ENCODE data around the gene HSPB1. TPM values are rescaled to one million over a fixed set of nuclear protein-coding genes. Genes with fewer than 3 reads are reported as not detected.

HSPB1 gene
- total RNA-seq, 1 experiment from 2014 or later, result 82.1 TPM

GRCh38 chr7:76315364-76315763 is 12.9 kb downstream of the HSPB1 start:
- CTCF ChIA-PET, result interaction anchor here (0.8 kb wide), 1 partner anchor 61 kb away, joined by 3 read pairs; no protein-coding TSS in a partner anchor
- Histone ChIP-seq H3K27me3 (replicated peaks; ENCODE audit: control insufficient read depth, insufficient read depth, low read length) (no peaks in the 10 kb centered on the region), H3K4me1 (peaks cover 12% of the 10 kb centered on the region), H3K36me3 (ENCODE audit: control insufficient read depth, insufficient read depth, low read length) (no peaks in the 10 kb centered on the region), H3K9me3 (no peaks in the 10 kb centered on the region), H3K4me3 (ENCODE audit: low read depth, low read length) (no peak overlapping the region)
- Mint-ChIP-seq H3K36me3 (ENCODE audit: insufficient read depth, unreplicated experiment) (peaks cover 30% of the 10 kb centered on the region), H3K9me3 (ENCODE audit: unreplicated experiment) (no peaks in the 10 kb centered on the region), H3K27ac (ENCODE audit: unreplicated experiment) (no peak overlapping the region), H3K4me3 (ENCODE audit: unreplicated experiment) (no peak overlapping the region), H3K4me1 (ENCODE audit: low read depth, unreplicated experiment) (peaks cover 13% of the 10 kb centered on the region), H3K27me3 (ENCODE audit: insufficient read depth, unreplicated experiment) (no peaks in the 10 kb centered on the region)
- no TSS peak for BruUV-seq (replicated peaks)
- intact Hi-C loops (cut with micrococcal nuclease; ENCODE audit: unreplicated experiment), result no loop called here
- no peak for TF ChIP-seq CTCF (IDR thresholded peaks at IDR 0.05; ENCODE audit: insufficient read depth in 1 of 2, low read depth in 1 of 2, low read length in 1 of 2, severe bottlenecking in 1 of 2, unreplicated experiment in 1 of 2)
- no peak for DNase-seq
- POLR2A ChIA-PET, result no interaction called here

- Mint-ChIP-seq H3K9me3 (ENCODE audit: unreplicated experiment) (no peaks in the 10 kb centered on the region), H3K27ac (ENCODE audit: unreplicated experiment) (peak overlapping the region; percentile 72), H3K4me3 (ENCODE audit: unreplicated experiment) (peak overlapping the region; percentile 76), H3K36me3 (ENCODE audit: insufficient read depth, unreplicated experiment) (peaks cover 43% of the 10 kb centered on the region), H3K4me1 (ENCODE audit: low read depth, unreplicated experiment) (peaks cover 13% of the 10 kb centered on the region), H3K27me3 (ENCODE audit: insufficient read depth, unreplicated experiment) (no peaks in the 10 kb centered on the region)
- peaks cover 12% of the 10 kb centered on the region for H3K4me1 ChIP-seq
- POLR2A ChIA-PET, result interaction anchor here (1.4 to 1.6 kb wide), 2 partner anchors 41 to 151 kb away, joined by 3 read pairs; partner anchors contain the start of gene YWHAG
- H3K9me3 ChIP-seq, result no peaks in the 10 kb centered on the region
- TF ChIP-seq CTCF (IDR thresholded peaks at IDR 0.05; ENCODE audit: insufficient read depth in 1 of 2, low read depth in 1 of 2, low read length in 1 of 2, severe bottlenecking in 1 of 2, unreplicated experiment in 1 of 2), result no peak
- CTCF ChIA-PET, result interaction anchor here (0.6 to 1.4 kb wide), 3 partner anchors 20 to 227 kb away, joined by 3 to 6 read pairs (median 4); no protein-coding TSS in a partner anchor
- TSS peak; percentile 41 for BruUV-seq (replicated peaks)
- no peak for DNase-seq
- H3K4me3 ChIP-seq (ENCODE audit: low read depth, low read length), result peak overlapping the region; percentile 38
- intact Hi-C loops (cut with micrococcal nuclease; ENCODE audit: unreplicated experiment), result no loop called here
- no peaks in the 10 kb centered on the region for H3K27me3 ChIP-seq (replicated peaks; ENCODE audit: control insufficient read depth, insufficient read depth, low read length)
- no peaks in the 10 kb centered on the region for H3K36me3 ChIP-seq (ENCODE audit: control insufficient read depth, insufficient read depth, low read length)
Measured at GRCh38 chr7:76316984-76317781, 14.7 kb downstream of the HSPB1 start.

- no peaks in the 10 kb centered on the region for H3K27me3 Mint-ChIP-seq (ENCODE audit: insufficient read depth, unreplicated experiment)
- POLR2A ChIA-PET, result interaction anchor here (0.7 to 1.6 kb wide), 3 partner anchors 41 to 151 kb away, joined by 3 to 4 read pairs (median 3); partner anchors contain the start of gene YWHAG
- no TSS peak for BruUV-seq (replicated peaks)
Measured at GRCh38 chr7:76317782-76318487, 15.5 kb downstream of the HSPB1 start.

More at GRCh38 chr7:76317782-76318487, 15.5 kb downstream of the HSPB1 start:
- Histone ChIP-seq H3K9me3 (no peaks in the 10 kb centered on the region), H3K4me3 (ENCODE audit: low read depth, low read length) (peak overlapping the region; percentile 54), H3K36me3 (ENCODE audit: control insufficient read depth, insufficient read depth, low read length) (no peaks in the 10 kb centered on the region; the same call in 1 of the 2 replicates), H3K4me1 (peaks cover 12% of the 10 kb centered on the region), H3K27me3 (replicated peaks; ENCODE audit: control insufficient read depth, insufficient read depth, low read length) (no peaks in the 10 kb centered on the region)
- intact Hi-C loops (cut with micrococcal nuclease; ENCODE audit: unreplicated experiment), result loop anchor here (2.0 kb wide), 2 partner anchors 41 to 75 kb away; partner anchors contain the start of gene YWHAG
- CTCF ChIA-PET, result interaction anchor here (0.5 to 1.4 kb wide), 4 partner anchors 21 to 151 kb away, joined by 3 to 7 read pairs (median 5); no protein-coding TSS in a partner anchor
- Mint-ChIP-seq H3K4me3 (ENCODE audit: unreplicated experiment) (peak overlapping the region; percentile 76), H3K36me3 (ENCODE audit: insufficient read depth, unreplicated experiment) (peaks cover 44% of the 10 kb centered on the region), H3K4me1 (ENCODE audit: low read depth, unreplicated experiment) (peaks cover 13% of the 10 kb centered on the region), H3K9me3 (ENCODE audit: unreplicated experiment) (no peaks in the 10 kb centered on the region), H3K27ac (ENCODE audit: unreplicated experiment) (peak overlapping the region; percentile 72)
- DNase-seq, result peak; percentile 97 to 98
- no peak for TF ChIP-seq CTCF (IDR thresholded peaks at IDR 0.05; ENCODE audit: insufficient read depth in 1 of 2, low read depth in 1 of 2, low read length in 1 of 2, severe bottlenecking in 1 of 2, unreplicated experiment in 1 of 2)
